HPDE6-E6E7 (cell line): Measurements from ENCODE around the gene GPS1.
A peak's percentile ranks its signal among the peaks of the same experiment; 100 is the strongest.

Experiments used
- DNase-seq: peaks from one replicate; pipeline ENCODE4 v3.0.0; 2011; ENCODE audit warnings: missing footprints; ENCODE audit errors: extremely low spot score

The GPS1 gene

GRCh38 chr17:82089723-82090548, 38.2 kb downstream of the GPS1 start:
- no peak for DNase-seq

- no peak for DNase-seq
These were observed 39.0 kb downstream of the GPS1 start for GRCh38 chr17:82090549-82091263.

GRCh38 chr17:82091264-82092066, 39.8 kb downstream of the GPS1 start:
- DNase-seq = no peak

- no peak for DNase-seq
These were observed 40.4 kb downstream of the GPS1 start for GRCh38 chr17:82092094-82092586.

GRCh38 chr17:82092628-82092994, 40.9 kb downstream of the GPS1 start:
- DNase-seq = no peak

- DNase-seq = no peak
These were observed 41.5 kb downstream of the GPS1 start for GRCh38 chr17:82092995-82093751.

- DNase-seq = no peak
These were observed 43.5 kb downstream of the GPS1 start for GRCh38 chr17:82094931-82095776.

- no peak for DNase-seq
These were observed 44.3 kb downstream of the GPS1 start for GRCh38 chr17:82095777-82096708.

- DNase-seq = no peak
These were observed 45.0 kb downstream of the GPS1 start for GRCh38 chr17:82096709-82097183.

GRCh38 chr17:82097184-82097918, 45.7 kb downstream of the GPS1 start:
- DNase-seq = no peak

- DNase-seq = no peak
These were observed 46.1 kb downstream of the GPS1 start for GRCh38 chr17:82097919-82098168.

GRCh38 chr17:82098169-82098938, 46.7 kb downstream of the GPS1 start, which contains the start of gene FASN:
Gene FASN (minus strand): TSS chr17:82098236. CDS start chr17:82096445, 1,791 bp downstream.
- peak; percentile 100 for DNase-seq

GRCh38 chr17:82098939-82099763, 47.5 kb downstream of the GPS1 start:
- DNase-seq = no peak

- DNase-seq = no peak
These were observed 49.0 kb downstream of the GPS1 start for GRCh38 chr17:82100502-82101298.

GRCh38 chr17:82101301-82101715, 49.6 kb downstream of the GPS1 start:
- DNase-seq = no peak
